T-helper 2 cell treated with Interferon-gamma antibody and Interleukin-4, amounts not matched to agents 100 ng/mL and 5 ng/mL, for 36 hours (primary cell): ENCODE data around the gene WDR89. TPM values are rescaled to one million over a fixed set of nuclear protein-coding genes. Genes with fewer than 3 reads are reported as not detected.
"Not testable (repeated sequence)": the region's sequence is repeated elsewhere in the genome, so short reads cannot be mapped to it uniquely, and the experiment has no call there.

Source experiments
- intact Hi-C: fragments of 100-400 bp; cut with micrococcal nuclease; formaldehyde crosslinking; loops from one replicate; pipeline ENCODE4 v1.15.1; 2023
- total RNA-seq: library from RNA; stranded (reverse); gene quantifications from 2 replicates; pipeline ENCODE4 v1.2.3, GENCODE V29; 2022

WDR89 gene, protein sequence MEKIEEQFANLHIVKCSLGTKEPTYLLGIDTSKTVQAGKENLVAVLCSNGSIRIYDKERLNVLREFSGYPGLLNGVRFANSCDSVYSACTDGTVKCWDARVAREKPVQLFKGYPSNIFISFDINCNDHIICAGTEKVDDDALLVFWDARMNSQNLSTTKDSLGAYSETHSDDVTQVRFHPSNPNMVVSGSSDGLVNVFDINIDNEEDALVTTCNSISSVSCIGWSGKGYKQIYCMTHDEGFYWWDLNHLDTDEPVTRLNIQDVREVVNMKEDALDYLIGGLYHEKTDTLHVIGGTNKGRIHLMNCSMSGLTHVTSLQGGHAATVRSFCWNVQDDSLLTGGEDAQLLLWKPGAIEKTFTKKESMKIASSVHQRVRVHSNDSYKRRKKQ
- 22.1 and 22.9 TPM in 2 replicates for total RNA-seq

DNA sequence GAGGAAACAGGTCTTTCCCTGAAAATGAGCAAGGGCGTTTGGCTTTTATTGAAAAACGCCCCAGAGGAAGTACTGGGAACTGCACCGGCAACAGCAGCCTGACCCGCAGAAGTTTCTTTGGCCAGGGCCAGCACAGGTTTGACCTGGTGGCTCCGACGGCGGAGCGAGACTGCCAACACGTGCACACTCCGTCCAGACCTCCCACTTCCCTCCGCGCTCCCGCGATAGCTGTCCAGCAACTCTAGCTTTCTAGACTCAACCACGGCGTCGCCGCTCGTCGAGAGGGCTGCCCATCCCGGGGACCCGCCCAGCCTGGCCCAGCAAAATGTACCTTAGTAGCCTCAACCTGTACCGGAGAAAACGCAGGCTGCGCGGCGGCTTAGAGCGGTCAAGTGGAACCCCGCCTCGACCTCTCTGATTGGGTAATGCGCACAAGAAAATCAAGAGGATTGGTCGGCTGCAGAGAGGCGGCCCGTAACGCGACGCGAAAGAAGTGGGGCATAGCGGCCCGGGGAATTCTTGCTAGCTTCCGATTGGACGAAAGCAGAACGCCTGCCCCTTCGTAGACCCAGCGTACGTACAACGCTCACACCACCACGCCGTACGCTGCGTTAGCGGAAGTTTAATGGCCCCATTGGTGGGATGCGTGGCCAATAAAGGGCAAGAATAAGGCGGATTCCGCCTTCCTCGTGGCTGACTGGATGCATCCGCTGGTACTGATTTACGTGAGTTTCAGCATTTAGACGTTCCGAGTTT, at the start of gene WDR89:
WDR89 (minus strand) TSS at position 399 of the 756 bp plus-strand sequence. CDS start 41,929 bp downstream, outside the sequence.
- intact Hi-C loops = loop anchor here (1.0 to 10.0 kb wide), 12 partner anchors 8 to 1461 kb away; partner anchors contain the start of genes CHURC1, MAX, MTHFD1 and PPP2R5E

DNA sequence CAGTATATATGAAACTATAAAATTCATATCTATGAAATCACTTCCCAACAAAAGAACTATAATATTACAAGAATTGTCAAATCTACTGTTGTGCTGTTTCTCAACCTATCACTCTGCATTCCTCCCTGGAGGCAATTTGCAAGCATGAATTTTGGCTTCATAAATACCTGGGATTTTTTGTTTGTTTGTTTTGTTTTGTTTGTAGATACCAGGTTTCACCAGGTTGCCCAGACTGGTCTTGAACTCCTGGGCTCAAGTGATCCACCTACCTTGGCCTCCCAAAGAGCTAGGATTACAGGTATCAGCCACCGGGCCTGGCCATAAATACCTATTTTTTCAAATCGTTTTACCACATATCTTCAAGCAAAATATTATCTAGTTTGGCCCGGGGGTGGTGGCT, 47.5 kb upstream of the WDR89 start:
- intact Hi-C loops = no loop called here

DNA sequence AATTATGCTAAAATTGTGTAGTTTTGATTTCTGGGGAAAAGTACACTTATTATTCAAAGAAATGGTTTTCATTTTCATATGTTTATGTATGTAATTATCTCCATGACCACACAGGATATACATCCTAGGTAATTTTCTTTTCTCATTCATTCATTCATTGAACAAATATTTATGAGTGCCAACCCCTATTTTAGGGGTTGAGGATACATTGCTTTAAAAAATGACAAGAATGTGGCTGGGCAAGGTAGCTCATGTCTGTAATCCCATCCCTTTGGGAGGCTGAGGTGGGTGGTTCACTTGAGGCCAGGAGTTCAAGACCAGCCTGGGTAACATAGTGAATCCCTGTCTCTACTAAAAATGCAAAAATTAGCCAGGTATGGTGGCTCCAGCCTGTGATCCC, 45.3 kb upstream of the WDR89 start:
- intact Hi-C loops = no loop called here

DNA sequence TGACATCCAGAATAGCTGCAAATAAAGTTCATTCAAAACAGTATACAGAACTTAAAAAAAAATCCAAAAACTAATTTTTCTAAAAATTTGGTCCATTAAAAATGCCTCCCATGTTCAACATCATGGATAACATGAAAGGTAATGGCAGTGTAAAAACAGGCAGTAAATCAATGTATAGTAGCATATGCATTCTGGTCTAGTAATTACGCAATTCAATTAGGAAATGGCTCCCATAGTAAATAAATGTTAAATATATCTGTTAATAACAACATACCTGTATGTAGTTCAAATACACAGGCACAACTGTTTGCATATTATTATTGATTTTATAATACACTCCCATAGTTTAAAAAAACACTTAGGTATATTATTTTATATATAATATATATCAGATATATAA, 43.7 kb upstream of the WDR89 start:
- intact Hi-C loops = no loop called here

DNA sequence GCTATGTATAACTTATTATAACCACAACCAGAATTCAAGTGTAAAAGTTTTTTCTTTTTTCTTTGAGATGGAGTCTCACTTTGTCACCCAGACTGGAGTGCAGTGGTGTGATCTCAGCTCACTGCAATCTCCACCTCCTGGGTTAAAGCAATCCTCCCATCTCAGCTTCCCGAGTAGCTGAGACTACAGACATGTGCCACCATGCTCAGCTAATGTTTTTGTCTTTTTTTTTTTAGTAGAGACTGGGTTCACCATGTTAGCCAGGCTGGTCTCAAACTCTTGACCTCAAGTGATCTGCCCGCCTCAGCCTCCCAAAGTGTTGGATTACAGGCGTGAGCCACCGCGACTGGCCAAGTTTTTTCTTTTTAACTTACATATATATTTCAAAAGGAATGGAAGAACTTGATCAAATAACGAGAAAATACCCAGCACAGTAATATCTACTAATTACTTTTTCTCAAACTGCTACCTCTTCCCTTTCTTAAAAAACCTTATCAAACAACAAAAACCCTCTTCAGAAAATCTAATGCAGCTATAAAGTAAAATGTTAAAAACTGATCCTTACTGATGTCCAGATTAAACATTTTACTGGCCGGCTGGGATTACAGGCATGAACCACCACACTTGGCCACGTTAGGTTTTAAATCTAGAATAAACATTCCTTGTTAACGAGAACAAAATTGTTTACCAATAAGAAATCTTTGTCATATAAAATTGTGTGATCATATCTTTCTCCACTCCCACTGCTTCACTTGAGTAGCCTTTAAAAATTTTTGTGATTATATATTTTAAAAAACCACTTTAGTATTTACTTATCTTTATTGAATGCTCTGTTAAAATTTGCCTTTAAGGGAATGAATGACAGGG, 41.3 kb upstream of the WDR89 start:
- intact Hi-C loops = no loop called here

DNA sequence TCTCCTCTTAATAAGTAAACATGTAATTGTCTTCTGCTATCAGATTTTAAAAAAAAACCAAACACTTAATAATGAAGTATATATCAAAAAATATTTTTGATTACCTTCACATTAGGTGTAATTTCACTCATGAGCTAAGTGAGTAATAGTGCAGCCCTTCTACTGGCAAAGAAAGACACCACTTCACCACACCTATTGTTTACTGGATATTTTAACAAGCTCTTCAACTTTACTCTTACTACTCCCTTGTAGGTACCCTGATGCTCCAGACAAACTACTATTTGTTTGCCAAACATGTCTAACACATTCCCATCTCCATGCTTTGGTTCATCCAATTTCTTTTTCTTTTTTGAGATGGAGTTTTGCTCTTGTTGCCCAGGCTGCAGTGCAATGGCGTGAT, 36.9 kb upstream of the WDR89 start:
- intact Hi-C loops = no loop called here

DNA sequence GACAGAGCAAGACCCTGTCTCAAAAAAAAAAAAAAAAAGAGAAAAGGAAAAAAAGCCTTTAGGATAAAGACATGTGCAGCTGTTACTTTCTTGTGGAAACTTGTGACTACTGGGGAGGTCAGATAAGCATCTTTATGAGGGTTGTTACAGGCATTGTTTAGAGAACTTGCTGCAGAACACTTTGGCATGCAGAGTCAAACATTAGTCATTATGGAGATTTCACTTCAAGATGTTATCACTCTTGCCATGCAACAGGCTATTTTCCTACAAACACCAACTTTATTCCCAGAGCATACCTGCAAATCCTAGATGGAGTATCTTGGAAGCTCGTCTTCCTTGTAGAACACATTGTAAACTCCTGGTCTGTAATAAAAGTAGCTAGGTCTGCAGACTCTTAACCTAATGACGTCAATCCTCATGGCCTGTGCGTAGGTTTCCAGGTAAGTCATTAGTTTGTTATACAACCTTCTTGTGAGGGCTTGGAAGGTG, 36.3 kb upstream of the WDR89 start:
- intact Hi-C loops = no loop called here

DNA sequence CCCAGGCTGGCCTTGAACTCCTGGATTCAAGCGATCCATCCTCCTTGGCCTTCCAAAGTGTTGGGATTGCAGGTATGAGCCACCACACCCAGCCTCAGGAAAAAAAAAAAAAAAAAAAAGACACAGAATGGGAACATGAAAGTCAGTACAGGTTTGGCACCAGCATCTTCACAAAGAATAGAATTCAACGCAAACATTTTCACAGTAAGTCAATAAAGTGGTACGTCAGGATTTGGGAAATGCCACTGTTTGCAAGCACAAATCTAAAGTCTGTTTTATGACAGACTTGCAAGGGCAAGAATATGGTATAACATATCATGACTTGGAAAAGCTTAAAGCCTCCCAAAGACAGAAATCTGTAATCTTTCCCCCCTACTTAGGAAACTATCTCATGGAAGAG, 34.9 kb upstream of the WDR89 start:
- intact Hi-C loops = no loop called here

DNA sequence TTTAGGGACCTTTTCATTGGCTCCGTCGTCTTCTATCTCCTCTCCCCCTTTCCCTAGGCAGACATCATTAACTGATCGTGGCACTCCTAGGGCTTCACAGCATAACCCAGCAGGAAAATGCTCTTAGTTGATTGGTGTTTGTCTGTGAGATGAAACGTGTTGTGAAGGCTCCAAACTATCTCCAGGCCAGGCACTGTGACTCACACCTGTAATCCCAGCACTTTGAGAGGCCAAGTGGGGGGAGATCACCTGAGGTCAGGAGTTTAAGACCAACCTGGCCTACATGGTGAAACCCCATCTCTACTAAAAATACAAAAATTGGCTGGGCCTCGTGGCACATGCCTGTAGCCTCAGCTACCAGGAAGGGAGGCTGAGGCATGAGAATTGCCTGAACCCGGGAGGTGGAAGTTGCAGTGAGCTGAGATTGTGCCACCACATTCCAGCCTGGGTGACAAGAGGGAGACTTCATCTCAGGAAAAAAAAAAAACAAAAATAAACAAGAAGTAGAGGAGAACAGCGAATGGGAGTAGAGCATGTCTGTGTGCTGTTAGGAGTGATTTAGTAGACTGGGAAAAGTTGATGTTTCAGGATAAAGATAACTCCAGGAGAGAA, 32.3 kb upstream of the WDR89 start:
- intact Hi-C loops = no loop called here

DNA sequence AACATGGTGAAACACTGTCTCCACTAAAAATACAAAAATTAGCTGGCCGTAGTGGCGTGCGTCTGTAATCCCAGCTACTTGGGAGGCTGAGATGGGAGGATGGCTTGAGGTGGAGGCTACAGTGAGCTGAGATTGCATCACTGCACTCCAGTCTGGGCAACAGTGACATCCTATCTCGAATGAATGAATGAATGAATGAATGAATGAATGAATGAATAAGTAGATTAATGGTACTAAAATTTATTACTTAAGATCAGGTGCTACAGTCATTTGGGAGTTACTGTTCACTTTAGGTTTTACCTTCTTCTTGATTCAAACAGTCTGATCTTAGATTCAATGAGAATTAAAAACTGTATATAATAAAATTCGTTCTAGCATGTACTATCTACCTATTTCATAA, 31.6 kb upstream of the WDR89 start:
- intact Hi-C loops = no loop called here

DNA sequence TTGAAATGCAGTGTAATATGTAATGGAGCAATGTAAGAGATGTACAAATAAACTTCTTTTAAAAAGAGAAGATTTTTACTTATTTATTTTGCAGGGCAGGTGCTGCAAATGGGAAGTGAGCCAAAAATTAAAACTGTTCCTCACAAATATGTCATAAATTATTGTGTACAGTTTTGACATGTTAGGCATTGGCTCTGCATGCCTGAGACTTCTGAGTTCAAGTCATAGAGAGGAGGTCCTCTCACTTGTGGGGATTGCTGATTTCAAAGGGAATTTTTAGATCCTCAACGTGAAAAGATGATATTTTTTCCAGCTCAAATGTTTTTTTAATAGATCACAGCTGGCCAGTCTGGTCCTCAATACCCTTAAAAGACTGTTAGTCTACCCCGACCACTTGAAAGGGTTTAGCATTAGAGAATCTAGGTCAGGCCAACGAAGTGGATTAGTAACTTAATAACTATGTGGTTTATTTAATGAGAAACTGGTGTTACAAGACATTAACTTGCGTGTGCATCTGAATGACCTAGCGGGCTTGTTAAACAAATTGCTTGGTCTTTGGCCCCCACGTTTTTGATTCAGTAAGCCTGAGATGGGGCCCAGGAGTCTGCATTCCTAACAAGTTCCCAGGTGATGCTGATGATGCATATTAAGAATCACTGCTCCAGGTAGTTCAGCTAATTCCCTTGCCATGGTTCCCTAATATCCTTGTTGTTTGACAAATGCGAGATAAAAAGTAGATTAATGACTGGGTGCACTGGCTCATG, 30.9 kb upstream of the WDR89 start:
- intact Hi-C loops = no loop called here

DNA sequence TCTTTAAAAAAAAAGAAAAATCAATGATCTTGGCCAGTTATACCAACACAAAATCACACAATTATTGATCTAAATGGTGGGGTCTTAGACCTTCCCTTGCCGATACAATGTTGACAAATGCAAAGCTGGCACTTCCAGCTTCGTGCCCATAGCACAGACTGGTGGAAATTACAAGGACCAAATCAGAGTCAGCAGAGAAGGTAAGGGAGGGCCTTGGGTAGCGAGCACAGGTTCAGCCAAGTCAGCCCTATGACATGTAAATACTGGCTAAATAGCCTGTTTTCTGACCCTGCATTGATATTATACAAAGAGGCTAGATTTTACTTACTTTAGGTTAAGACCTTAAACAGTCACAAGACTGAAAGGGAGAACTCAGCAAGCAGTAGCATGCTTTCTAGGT, 30.3 kb upstream of the WDR89 start:
- intact Hi-C loops = no loop called here

DNA sequence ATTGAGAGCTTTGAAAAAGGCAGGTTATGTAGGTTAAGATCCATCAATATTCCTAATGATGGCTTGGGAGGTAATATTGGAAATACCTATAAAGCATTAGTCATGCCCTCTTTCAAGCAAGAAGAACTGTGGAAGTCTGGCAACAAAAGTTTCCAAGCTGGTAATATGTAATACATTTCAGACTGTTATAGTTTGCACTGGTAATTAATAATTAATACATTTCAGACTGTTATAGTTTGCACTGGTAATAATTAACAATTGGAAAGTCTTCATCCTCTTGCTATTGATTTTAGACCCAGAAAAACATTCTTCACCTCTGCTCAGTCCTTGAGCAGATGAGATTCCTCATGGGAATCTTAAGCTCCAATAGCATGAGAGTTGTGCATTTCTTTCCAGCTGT, 29.0 kb upstream of the WDR89 start:
- intact Hi-C loops = no loop called here

DNA sequence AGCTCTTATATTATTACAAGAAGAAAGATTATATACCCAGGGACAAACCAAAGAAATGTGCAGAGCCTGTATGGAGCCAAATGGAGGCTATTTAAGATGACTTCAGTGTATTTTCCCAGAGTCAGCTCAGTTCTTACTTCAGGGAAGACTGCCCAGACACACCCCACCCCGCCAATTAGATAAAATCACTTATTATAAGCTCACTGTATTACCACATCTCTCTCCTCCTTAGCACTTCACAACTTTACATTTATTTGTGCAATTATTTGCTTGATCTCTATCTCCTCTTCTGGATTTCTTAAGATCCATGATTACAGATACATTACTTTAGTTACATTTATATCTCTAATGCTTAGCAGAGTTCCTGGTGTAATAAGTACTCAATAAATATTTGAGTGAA, 24.7 kb upstream of the WDR89 start:
- intact Hi-C loops = no loop called here

DNA sequence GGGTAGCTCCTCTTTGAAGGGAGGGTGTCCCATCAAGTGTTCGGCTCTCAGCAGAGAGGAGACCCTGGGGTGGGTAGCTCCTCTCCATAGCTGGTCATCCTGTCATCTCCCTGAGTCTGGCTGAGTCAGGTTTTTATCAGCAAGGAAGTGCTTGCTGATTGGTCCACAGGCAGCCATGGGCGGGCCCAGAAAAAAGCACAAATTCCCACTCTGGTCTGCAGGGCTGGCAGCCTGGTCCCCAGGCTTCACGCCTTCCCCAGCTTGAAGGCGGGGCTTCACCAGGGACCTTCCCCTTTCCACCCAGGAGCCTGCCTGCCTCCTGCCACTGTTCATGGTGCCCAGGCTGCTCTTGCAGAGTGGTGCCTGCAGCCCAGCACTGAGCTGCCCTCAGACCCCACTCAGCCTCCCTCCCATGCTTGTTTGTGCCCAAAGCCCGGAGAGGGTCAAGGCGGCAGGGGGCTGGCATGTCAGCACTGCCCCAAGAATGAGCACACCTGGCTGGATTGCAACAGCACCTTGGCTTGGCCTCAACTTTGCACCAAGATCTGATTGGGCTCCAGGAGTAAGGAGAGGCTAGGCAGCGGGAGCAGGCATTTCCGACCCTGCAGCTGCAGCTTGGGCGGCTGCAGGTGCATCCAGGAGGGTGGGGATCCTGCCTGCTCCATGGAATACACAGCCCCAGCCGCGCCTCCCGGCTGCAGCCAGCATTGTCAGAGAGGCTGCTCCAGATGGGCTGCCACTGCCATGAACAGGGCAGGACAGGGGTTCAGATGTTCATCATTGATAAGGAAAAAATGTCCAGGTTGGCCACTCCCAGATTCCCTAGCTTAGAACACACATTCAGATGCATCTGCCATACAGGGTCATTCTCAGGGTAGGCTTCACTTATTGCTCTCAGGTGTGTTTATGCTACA, 22.0 kb upstream of the WDR89 start:
- intact Hi-C loops = no loop called here

DNA sequence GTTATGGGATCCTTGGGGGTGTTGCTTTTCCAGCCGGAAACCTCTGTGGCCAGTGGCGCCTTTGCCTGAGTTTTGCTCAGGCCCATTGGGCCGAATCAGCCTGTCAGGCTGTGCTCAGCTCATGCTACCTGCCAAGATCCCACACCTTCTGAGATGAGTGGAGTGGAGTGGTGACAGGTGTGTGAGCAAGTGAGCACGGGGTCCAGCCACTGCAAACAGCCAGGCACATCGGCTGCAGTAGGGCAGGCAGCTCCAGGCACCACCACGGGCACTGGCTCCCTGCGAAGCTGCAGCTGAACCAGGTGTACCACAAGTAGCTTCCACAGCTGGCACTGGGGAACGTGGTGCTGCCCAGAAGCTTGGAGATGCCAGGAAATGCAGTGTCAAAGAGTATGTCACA, 21.1 kb upstream of the WDR89 start:
- intact Hi-C loops = no loop called here

DNA sequence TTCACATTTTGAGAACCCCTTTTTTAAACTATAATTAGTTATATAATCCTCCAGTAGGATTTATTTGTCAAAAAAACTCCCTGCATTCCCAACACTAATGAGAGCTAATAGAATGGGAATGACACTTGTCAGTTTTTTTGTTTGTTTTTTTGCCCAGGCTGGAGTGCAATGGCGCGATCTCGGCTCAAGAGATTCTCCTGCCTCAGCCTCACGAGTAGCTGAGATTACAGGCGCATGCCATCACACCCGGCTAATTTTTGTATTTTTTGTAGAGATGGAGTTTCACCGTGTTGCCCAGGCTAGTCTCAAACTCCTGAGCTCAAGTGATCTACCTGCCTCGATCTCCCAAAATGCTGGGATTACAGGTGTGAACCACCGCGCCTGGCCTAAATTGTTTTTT, 20.2 kb upstream of the WDR89 start:
- intact Hi-C loops = not testable (repeated sequence)

DNA sequence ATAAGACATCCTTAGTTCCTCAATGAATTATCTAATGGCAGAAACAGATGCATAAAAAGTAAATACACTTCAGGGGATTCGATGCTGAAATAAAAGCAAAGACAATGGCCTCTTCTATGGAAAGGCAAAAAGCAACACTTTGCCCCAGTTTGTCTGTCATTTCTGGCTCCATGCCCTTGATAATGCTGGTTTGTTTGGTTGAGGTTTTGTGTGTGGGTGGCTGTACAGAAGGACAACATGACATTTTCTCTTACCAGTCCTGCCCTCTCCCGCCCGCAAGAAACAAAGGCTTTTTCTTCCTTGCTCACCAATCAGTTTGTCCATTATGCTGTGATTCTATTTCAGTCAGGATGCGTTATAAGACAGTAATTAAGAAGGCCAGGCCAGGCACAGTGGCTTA, 18.1 kb upstream of the WDR89 start:
- intact Hi-C loops = no loop called here

DNA sequence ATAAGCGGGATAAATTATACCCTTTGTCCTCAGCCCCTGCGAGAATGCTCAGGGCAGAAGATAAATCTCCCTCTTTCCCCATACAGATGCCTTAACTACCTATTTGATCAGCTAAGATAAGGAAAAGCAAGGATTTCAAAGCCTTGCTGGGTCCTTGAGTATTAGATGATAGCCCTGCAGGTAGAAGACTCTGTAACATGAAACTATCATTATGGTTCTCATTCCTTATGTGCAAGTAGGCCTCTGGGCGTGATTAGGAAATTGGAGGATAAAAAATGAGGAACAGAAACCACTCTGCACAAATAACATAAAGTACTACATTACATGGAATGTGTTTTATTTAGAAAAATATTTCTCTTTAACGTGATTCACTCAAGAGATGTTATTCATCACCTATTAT, 14.5 kb upstream of the WDR89 start:
- intact Hi-C loops = no loop called here
